HepG2 (cell line): ENCODE data around the gene EPHA2. TPM values are rescaled to one million over a fixed set of nuclear protein-coding genes. Genes with fewer than 3 reads are reported as not detected.
A peak's percentile ranks its signal among the peaks of the same experiment; 100 is the strongest.

ENCODE experiments used
- ATAC-seq: fragments of 200-7000 bp; cut with Tn5 transposase; 3 replicates; pipeline ENCODE4 v1.9.1; 2020; ENCODE audit warnings: mild to moderate bottlenecking, moderate library complexity
- BruUV-seq: library from RNA; stranded (reverse); fragments of 400-500 nt; replicated peaks from 2 replicates; lab custom pipeline; 2021; lab: Mats Ljungman, UMichigan
- CTCF ChIA-PET: fragments of 300-600 bp; formaldehyde crosslinking; extraction: SDS; loops from one replicate; lab custom pipeline; 2021; ENCODE audit warnings: low total read pairs, inconsistent platforms, low intra/inter-chr PET ratio; lab: Yijun Ruan, JAX
- POLR2A ChIA-PET: fragments of 350-600 bp; sonication (Branson Sonifier 250); formaldehyde crosslinking; loops from one replicate; lab custom pipeline; 2020; ENCODE audit warnings: antibody characterized with exemption, inconsistent platforms; lab: Yijun Ruan, JAX
- DNase-seq: peaks from one replicate; pipeline ENCODE4 v3.0.0-alpha.2; 2015; ENCODE audit warnings: low spot score
- FAIRE-seq: peaks from 3 replicates; lab custom pipeline; 2011; peaks lifted over from hg19 to GRCh38; lab: Jason Lieb, UNC
- H2AFZ ChIP-seq: one replicate; pipeline ENCODE4 v1.6.1; 2011; ENCODE audit warnings: low read length, inconsistent platforms
- H3K27ac ChIP-seq: fragments of 300-600 bp; 3 replicates; pipeline ENCODE4 v1.8.0; 2011; ENCODE audit warnings: mixed run types, mild to moderate bottlenecking, mixed read lengths, low read length, inconsistent platforms; ENCODE audit not compliant: insufficient read depth; ENCODE audit errors: extremely low read length
- H3K27me3 ChIP-seq, 2 experiments: fragments of 200-600 bp in 1 of 2; 2 replicates in 1 of 2; 3 replicates in 1 of 2; pipeline versions ENCODE4 v1.6.0 to v1.8.0; 2011; ENCODE audit warnings: low read length in 2 of 2, mild to moderate bottlenecking in 2 of 2, moderate library complexity in 2 of 2, inconsistent platforms in 1 of 2; ENCODE audit not compliant: insufficient read depth in 2 of 2, control insufficient read depth in 1 of 2
- H3K36me3 ChIP-seq, 2 experiments: fragments of 200-600 bp in 1 of 2; replicated peaks in 1 of 2; 2 replicates in 1 of 2; 3 replicates in 1 of 2; pipeline versions ENCODE4 v1.5.1 to v1.8.0; 2011; ENCODE audit warnings: low read length in 2 of 2, inconsistent platforms in 1 of 2; ENCODE audit not compliant: insufficient read depth in 2 of 2, control insufficient read depth in 1 of 2
- H3K4me1 ChIP-seq: 2 replicates; pipeline ENCODE4 v1.5.1; 2012; ENCODE audit warnings: low read length, inconsistent platforms; ENCODE audit not compliant: insufficient read depth
- H3K4me2 ChIP-seq: 2 replicates; pipeline ENCODE4 v1.6.0; 2011; ENCODE audit warnings: low read depth, low read length, inconsistent platforms
- H3K4me3 ChIP-seq, 3 experiments: fragments of 200-600 bp in 1 of 3; sonication (generic), shearing (Covaris generic) in 1 of 3; replicated peaks in 1 of 3; 2 replicates each; pipeline ENCODE4 v1.5.1; 2011 to 2016; ENCODE audit warnings: low read length in 3 of 3, inconsistent platforms in 2 of 3, low read depth in 2 of 3, mild to moderate bottlenecking in 2 of 3, control low read depth in 1 of 3, mixed read lengths in 1 of 3; ENCODE audit not compliant: insufficient read depth in 1 of 3
- H3K79me2 ChIP-seq: one replicate; pipeline ENCODE4 v1.6.1; 2011; ENCODE audit warnings: low read length, inconsistent platforms; ENCODE audit not compliant: insufficient read depth
- H3K9ac ChIP-seq: 2 replicates; pipeline ENCODE4 v1.6.0; 2011; ENCODE audit warnings: mild to moderate bottlenecking, low read depth, low read length, inconsistent platforms; ENCODE audit not compliant: insufficient read depth
- H3K9me3 ChIP-seq: 2 replicates; pipeline ENCODE4 v1.5.1; 2012; ENCODE audit warnings: mild to moderate bottlenecking, low read length
- H4K20me1 ChIP-seq: 2 replicates; pipeline ENCODE4 v1.6.0; 2011; ENCODE audit warnings: inconsistent platforms, mild to moderate bottlenecking, low read length, moderate library complexity; ENCODE audit not compliant: insufficient read depth
- BRF2 ChIP-seq: sonication (generic); formaldehyde crosslinking; IDR thresholded peaks from 2 replicates; pipeline ENCODE4 v1.8.1; 2022; ENCODE audit warnings: mild to moderate bottlenecking, missing genetic modification reagents
- MBD4 ChIP-seq: IDR thresholded peaks from 2 replicates; pipeline ENCODE4 v1.6.1; 2012; ENCODE audit warnings: low read length, inconsistent platforms, borderline replicate concordance
- MYC ChIP-seq: sonication (generic); formaldehyde crosslinking; IDR thresholded peaks from 2 replicates; pipeline ENCODE4 v1.9.0; 2021; ENCODE audit warnings: missing genetic modification reagents, borderline replicate concordance
- RBM39 ChIP-seq: fragments of 200-400 bp; formaldehyde crosslinking; IDR thresholded peaks from one replicate; pipeline ENCODE4 v1.6.1; 2018; ENCODE audit warnings: antibody characterized with exemption, mild to moderate bottlenecking, low read depth, low read length; ENCODE audit not compliant: poor library complexity, severe bottlenecking
- SP5 ChIP-seq: IDR thresholded peaks from 2 replicates; pipeline ENCODE4 v1.6.1; 2016; ENCODE audit warnings: low read depth, borderline replicate concordance
- ZFP36L2 ChIP-seq: sonication (generic); formaldehyde crosslinking; IDR thresholded peaks from 2 replicates; pipeline ENCODE4 v1.4.0; 2020; ENCODE audit warnings: missing genetic modification reagents
- ZNF292 ChIP-seq: sonication (generic); formaldehyde crosslinking; IDR thresholded peaks from 2 replicates; pipeline ENCODE4 v1.8.1; 2022; ENCODE audit warnings: mild to moderate bottlenecking, low read depth, missing genetic modification reagents, borderline replicate concordance
- ZNF3 ChIP-seq: IDR thresholded peaks from 2 replicates; pipeline ENCODE4 v1.7.0; 2017; ENCODE audit warnings: inconsistent platforms
- ZNF75D ChIP-seq: sonication (generic); formaldehyde crosslinking; IDR thresholded peaks from 2 replicates; pipeline ENCODE4 v1.8.1; 2023; ENCODE audit warnings: missing genetic modification reagents, mild to moderate bottlenecking, borderline replicate concordance
- WGBS: methylation state at CpG from one replicate; pipeline ENCODE4 v1.1.6; 2017; ENCODE audit warnings: low lambda C conversion rate; 5-methylcytosine and 5-hydroxymethylcytosine counted together
- in situ Hi-C: cut with HindIII; loops from 2 replicates; pipeline ENCODE4 v1.10.0; 2017; ENCODE audit warnings: low pct_unique_long_range_greater_than_20kb; ENCODE audit not compliant: extremely low pct_ligation_motif_present
- intact Hi-C: fragments of 100-400 bp; cut with micrococcal nuclease; formaldehyde crosslinking; loops from one replicate; pipeline ENCODE4 v1.10.0; 2022; ENCODE audit not compliant: unreplicated experiment
- polyA plus RNA-seq, 8 experiments: library from polyadenylated mRNA; depleted of rRNA in 3 of 8; stranded (reverse) in 7 of 8; unstranded in 1 of 8; fragments of >200 nt; fragmentation: Illumina TruSeq in 4 of 8; extraction: Trizol in 4 of 8; gene quantifications; 2 replicates each; pipeline versions ENCODE4 v1.2.1 to v1.2.3, GENCODE V29; 2011 to 2016; ENCODE audit warnings: low read depth in 4 of 8, missing spikeins in 1 of 8, mixed read lengths in 1 of 8; ENCODE audit not compliant: insufficient read depth in 1 of 8
- total RNA-seq, 5 experiments: library from RNA; depleted of rRNA; stranded (reverse); fragments of >200 nt; fragmentation: Illumina TruSeq; extraction: Trizol; gene quantifications; 2 replicates each; pipeline ENCODE4 v1.2.3, GENCODE V29; 2016; ENCODE audit warnings: low read depth in 1 of 5
- TF ChIP-seq, protein P1 (sequence below): sonication (generic); formaldehyde crosslinking; IDR thresholded peaks from 2 replicates; pipeline ENCODE4 v1.8.1; 2023; ENCODE audit warnings: missing genetic modification reagents, mild to moderate bottlenecking, borderline replicate concordance
- TF ChIP-seq, protein P2 (sequence below): IDR thresholded peaks from 2 replicates; pipeline ENCODE4 v1.6.1; 2018; ENCODE audit warnings: missing genetic modification reagents

Gene EPHA2
- total and polyA plus RNA-seq, 2 of the 13 experiments (the other 11 are each of a cell fraction or from before 2014, with no cell fraction given), result 33.6 to 53.6 TPM

DNA sequence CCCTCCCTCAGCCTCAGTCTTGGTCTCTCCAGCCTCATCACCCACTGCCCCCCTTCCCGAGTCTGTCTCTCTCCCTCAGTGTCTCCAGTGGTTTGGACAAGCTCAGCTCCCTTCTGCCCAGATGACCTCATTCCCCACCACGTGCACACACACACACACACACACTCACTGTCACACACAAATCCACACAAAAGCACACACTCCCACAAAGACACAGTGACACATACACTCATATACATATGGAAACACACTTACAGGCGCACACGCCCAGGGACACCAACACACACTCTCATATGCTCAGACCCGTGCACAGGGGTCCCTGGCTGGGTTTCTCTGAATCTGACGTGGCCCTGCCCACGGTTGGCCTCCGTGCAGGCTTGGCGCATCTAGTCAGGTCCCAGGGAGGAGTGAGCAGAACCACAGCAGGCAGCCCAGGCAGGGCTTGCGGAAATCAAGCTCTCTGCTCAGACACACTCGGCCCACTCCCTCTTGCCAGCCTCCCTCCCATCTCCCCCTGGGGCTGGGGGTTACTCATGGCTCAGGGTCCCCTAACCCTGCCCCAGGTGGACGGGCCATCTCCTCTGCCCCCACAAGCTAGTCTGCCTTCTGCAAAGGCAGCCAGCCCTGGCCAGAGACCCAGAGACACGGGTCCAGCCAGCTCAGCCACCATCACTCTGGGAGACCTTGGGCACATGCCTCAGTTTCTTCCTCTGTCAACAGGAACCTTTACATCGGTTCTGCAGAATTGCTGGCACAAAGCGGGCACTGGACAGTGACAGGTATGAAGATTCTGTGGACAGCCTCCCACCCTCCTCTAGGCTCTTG is 43.9 kb downstream of the EPHA2 start (continued):
- TF ChIP-seq, protein P1, sequence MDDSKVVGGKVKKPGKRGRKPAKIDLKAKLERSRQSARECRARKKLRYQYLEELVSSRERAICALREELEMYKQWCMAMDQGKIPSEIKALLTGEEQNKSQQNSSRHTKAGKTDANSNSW (CRISPR knock-in tag), result no peak
- TF ChIP-seq RBM39, result no peak
- no peak for TF ChIP-seq MYC
- TF ChIP-seq ZNF75D, result no peak
- no peak for TF ChIP-seq MBD4
- no peak for TF ChIP-seq ZNF3 (CRISPR knock-in tag)
- no peak for TF ChIP-seq SP5 (CRISPR knock-in tag)
- TF ChIP-seq BRF2 (CRISPR knock-in tag), result no peak
- no peak for TF ChIP-seq ZFP36L2
- 0 out of 2 replicates have a peak, but pooled peaks have one; percentile 16 for TF ChIP-seq ZNF292 (CRISPR knock-in tag)

DNA sequence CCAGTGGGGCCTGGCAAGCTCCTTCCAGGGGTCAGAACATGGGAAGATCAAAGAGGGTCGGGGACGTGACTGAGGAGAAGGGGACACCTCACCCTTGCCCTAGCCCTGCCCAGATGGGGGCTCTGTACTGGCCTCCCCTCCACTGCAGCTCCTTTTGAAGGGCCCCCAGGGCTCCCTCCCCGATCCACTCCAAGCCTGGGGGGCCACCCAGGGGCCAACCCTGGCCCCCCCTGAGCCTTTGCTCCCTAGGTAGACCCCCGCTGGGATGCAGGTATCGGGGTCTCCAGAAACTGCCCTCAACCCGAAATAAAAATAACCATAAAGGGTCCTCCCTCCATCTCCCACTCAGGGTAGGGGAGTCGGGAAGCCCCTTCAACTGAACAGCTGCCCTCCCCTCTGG is 45.0 kb downstream of the EPHA2 start:
- BruUV-seq, result no TSS peak
- 69% methylated on average over 6 of the region's 7 CpGs for WGBS

More for the DNA sequence above, 45.0 kb downstream of the EPHA2 start:
- Histone ChIP-seq H3K9me3 (peaks cover 9% of the 10 kb centered on the region), H3K27ac (no peak overlapping the region), H3K9ac (no peak overlapping the region), H3K4me2 (no peak overlapping the region), H2AFZ (no peak overlapping the region), H3K36me3 (no peaks in the 10 kb centered on the region), H3K79me2 (no peaks in the 10 kb centered on the region), H3K4me3 (no peak overlapping the region), H3K4me1 (peaks cover 59% of the 10 kb centered on the region), H3K27me3 (peaks cover 5 to 20% of the 10 kb centered on the region in 2 experiments; a peak in 4 of 5 replicates), H4K20me1 (no peaks in the 10 kb centered on the region)
- FAIRE-seq (no peak), ATAC-seq (no peak), DNase-seq (no peak)
- ChIA-PET CTCF (no interaction called here), POLR2A (interaction anchor here (1.3 kb wide), 1 partner anchor 72 kb away, joined by 3 read pairs; no protein-coding TSS in a partner anchor)
- intact Hi-C loops, result no loop called here
- TF ChIP-seq, protein P2, sequence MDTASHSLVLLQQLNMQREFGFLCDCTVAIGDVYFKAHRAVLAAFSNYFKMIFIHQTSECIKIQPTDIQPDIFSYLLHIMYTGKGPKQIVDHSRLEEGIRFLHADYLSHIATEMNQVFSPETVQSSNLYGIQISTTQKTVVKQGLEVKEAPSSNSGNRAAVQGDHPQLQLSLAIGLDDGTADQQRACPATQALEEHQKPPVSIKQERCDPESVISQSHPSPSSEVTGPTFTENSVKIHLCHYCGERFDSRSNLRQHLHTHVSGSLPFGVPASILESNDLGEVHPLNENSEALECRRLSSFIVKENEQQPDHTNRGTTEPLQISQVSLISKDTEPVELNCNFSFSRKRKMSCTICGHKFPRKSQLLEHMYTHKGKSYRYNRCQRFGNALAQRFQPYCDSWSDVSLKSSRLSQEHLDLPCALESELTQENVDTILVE (CRISPR knock-in tag), result no peak
- in situ Hi-C loops, result no loop called here
